CD1c-positive myeloid dendritic cell (primary cell): ENCODE results near the gene BICC1.

Experiments used
- DNase-seq: peaks from one replicate; pipeline ENCODE4 v3.0.0-alpha.2; 2016; ENCODE audit errors: extremely low spot score

BICC1 gene

DNA sequence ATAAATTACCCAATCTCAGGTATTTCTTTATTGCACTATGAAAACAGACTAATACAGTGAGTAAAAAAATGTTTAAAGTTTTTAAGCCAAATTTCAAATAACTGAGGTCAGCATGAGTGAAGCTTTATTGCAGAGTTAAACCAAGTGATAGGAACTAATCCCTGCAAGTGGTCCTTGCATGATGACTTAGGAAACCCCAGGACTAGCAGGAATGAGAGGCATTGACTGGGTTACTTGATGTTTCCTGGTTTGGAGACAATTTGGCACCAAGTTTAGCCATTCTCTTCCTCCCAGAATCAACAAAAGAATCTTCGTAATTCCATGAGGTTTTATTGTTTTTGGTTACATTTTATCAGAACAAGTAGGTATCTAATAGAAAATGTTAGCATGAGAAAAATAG, 194.2 kb downstream of the BICC1 start:
- no peak for DNase-seq

DNA sequence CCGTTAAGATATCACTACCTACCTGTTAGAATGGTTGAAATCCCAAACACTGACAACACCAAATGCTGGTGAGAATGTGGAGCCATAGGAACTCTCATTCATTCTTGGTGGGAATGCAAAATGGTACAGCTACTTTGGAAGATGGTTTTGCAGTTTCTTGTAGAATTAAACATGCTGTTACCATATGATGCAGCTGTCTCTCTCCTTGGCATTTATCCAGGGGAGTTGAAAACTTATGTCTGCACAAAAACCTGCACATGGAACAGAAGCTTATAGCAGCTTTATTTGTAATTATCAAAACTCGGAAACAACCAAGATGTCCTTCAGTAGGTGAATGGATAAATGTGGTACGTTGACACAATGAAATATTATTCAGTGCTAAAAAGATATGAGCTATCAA, 199.5 kb downstream of the BICC1 start:
- no peak for DNase-seq

DNA sequence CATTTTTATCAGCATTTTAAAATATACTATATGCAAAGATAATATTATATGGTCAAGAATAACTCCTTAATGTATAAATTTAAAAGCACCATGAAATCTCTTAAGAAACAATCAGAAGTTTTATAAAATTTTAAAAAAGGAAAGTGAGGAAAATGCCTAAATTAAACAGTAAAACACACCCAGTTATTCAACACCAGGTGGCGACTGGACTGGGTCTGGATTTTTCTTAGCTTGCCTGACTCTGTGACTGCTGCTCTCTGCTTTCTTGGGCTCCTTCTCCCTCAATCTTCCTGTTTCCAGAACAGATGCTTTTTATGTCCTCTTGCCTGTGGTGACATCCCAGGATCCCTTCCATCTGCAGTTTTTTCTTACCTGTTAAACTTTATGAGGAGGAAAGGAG, 200.3 kb downstream of the BICC1 start:
- no peak for DNase-seq

DNA sequence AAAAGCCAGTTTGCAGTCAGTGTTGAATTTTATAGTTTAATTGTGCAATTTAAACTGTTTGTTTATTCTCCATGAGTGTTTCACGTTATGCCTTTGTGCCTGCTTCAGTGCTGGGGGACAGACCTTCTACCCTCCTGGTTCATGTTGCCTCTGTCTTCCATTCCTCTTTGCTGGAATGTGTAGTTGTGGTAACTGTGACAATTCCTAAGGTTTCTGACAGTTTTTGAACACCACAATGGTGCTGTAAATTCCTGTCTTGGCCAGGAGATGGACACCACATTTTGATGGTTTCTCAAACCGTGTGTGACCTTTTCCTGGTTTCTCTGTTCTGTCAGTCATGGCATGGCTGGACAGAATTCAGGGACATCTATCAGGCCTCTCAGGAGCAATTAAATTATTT, 201.7 kb downstream of the BICC1 start:
- DNase-seq, result no peak

DNA sequence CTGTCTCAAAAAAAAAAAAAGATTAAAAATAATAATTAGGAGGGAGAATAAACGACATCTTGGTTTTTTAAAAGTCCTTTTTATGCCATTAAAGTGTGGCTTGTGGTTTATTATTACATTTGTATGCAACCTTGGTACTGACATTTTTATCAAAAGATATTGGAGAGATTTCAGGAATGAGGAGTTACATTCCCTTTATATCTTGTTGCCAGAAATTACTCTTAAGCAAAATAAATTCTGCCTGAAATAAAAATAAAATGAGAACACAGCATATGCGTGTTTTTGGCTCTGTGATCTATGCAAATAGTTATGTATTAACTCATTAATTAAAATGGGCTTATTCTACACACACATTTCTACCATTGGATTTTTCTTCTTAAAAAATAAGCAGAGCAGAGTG, 202.4 kb downstream of the BICC1 start:
- no peak for DNase-seq

DNA sequence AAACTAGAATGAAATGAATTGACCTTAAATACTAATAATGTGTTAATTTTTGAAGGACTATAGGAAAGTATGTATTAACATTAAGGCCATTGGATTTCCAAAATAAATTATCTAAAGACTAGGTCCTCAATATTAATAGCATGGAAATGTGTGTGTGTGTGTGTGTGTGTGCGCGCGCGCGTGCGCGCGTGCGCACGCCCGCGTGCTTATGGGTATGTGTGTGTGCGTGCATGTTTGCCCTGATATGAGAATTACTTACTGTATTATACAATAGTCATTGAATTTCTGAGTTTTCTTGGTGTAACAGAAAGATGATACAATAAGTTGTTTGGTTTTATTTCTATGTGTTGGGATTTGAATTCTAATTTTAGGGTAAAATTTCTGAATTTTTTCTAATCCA, 205.9 kb downstream of the BICC1 start:
- no peak for DNase-seq

DNA sequence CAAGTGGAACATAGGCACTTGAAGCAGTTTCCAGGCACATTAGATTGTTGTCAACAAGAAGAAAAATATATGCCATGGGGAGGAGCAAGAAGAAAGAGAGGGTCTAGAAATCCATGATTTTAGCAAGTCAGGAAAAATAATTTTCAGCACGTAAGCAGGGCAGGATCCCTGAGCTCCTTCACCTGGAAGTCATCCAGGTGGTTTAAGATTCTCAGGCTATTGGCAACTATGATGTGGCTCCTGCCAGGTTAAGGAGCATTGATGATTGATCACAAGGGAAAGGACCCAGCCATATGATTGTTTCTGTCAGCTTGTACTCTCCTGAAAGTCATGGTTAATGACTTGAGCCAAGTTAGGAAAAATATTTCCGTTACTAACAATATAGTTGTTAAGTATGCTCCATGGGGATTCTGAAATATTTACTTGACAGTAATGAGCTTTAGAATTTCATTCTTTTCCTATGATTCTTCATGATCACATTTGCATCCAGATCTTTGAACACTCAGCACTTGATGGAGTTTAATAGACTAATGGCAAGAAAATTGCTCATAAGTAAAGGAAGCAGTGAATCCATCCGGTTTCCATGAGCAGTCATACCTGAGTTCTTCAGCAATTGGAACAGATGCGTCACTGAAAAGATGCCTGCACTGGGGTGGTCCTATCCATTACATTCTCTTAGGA, 209.1 kb downstream of the BICC1 start:
- DNase-seq, result no peak

DNA sequence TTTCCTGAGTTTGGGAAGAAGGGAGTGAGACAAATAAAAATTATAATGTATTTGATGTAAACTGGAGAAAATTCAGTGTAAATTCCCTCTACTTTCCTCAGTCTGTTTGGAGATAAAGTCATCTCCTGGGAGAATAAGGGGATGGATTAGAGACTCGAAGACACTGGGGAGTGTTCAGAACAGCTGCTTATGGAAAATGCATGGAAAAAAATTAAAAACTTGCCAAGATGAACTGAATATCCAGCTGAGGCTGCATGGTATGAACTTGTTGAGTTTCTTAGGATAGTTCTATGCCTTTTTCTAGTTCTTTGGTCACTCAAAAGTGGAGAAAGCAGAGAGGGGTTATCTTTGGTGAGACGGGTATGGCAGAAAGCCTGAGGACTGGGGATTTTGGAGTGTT, 210.5 kb downstream of the BICC1 start:
- no peak for DNase-seq

DNA sequence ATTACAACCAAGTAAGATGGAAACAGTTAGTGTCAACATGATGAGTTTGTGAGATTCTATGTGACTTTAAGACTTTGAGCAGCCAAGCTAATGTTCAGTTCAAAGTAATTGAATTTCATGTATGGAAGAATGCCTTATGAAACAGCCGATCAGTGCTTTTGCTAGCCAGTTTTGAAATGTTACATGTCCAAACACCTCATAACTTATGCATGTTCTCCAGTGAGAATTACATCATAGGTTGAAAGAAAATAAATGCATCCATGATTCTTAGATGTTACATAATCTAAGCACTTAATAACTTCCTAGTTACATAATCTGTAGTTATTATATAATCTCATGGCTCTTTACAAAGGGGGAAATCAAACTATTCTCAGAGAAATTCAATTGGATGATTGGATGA, 211.3 kb downstream of the BICC1 start:
- no peak for DNase-seq

DNA sequence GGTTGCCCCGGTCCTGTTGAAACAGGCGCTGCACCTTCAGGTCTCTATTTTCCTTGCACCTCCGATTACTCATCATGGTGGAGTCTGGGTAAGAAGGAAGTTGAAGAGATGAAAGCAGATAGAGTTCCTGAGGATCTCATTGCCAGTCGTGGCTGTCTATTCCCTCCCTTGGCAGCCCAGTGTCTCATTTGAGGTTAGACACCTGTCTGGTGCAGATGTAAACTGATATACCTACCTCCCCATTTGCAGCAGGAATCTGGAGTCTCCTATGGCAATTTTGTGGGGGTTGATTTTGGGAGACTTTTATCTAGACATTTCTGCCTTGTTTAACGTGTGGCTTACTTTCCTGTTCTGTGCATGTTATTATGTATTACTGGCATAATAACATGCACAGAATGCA, 212.1 kb downstream of the BICC1 start:
- DNase-seq, result no peak

DNA sequence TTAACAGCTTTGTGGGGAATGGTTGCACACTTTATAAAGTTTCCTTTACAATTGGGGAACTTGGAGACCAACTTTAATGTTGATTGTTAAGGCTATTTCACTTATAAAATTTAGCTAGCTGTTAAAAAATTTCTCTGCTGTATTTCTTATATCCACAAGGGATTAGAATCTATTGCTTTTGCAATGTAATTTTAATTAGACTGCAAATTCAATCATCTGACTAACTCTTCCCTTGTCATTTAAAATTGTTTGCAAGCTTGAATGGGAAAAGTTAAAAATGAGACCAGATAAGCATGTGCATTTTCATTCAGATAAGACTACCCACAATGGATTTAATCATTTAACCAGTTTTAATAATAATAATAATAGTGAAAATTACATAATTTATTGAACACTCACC, 213.2 kb downstream of the BICC1 start:
- no peak for DNase-seq

DNA sequence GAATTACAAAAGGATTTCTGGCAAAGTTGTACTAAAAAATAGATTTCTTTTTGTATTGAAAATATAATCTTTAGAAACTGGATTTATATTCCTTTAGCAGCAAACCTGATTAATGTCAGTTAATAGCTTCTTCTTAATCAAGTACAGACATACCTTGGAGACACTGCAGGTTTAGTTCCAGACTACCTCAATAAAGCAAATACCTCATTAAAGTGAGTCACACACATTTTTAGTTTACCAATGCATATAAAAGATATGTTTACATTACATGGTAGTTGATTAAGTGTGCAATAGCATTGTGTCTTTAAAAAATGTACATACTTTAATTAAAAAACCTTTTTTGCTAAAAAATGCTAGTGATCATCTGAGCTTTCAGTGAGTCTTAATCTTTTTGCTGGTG, 215.0 kb downstream of the BICC1 start:
- no peak for DNase-seq

DNA sequence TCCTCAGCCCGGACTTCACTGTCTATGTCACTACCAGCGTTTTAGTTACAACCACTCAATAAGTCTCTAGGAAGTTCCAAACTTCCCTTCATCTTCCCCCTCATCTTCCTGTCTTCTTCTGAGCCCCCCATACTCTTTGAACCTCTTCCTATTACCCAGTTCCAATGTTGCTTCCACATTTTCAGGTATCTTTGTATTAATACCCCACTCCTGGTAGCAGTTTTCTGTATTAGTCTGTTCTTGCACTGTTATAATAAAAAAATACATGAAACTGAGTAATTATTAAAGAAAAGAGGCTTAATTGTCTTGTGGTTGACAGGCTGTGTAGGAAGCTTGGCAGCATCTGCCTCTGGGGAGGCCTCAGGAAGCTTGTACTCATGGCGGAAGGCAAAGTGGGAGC, 218.6 kb downstream of the BICC1 start:
- DNase-seq, result no peak

DNA sequence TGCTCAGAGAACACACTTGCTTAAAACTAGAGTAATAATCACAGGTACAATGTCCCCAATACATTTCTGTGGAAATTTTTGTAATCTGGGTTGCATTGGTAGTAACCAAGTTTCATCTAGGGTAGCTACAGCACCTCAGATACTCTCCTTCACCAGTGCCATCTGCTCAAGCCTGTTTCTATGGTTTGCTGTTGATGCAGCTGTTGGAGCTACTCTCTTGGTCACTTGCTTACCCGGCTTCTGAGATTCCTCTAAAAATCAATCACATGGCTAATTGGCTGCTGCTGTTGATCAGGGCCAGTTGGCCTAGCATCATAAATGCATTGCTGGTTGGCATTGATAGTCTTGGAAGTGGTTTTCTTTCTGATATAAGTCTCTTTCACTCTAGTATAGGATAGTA, 220.8 kb downstream of the BICC1 start:
- no peak for DNase-seq

DNA sequence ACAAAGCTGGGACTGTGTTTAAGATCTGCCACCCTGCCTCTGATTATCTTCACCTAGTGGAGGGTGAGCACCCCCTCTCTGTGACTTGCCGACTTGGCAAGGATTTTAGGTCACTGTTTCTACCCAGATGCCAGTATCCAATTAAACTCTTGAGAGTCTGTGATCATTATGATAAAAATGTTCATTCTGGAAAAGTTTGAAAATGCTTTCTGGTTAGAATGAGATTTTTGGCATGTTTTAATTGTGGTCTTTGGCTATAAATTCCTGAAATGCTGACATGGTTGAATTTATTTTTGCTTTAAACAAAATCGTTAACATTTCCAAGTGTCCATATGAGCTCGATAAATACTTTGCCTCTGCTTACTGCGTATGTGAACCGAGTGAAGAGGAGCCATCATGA, 221.4 kb downstream of the BICC1 start:
- no peak for DNase-seq

DNA sequence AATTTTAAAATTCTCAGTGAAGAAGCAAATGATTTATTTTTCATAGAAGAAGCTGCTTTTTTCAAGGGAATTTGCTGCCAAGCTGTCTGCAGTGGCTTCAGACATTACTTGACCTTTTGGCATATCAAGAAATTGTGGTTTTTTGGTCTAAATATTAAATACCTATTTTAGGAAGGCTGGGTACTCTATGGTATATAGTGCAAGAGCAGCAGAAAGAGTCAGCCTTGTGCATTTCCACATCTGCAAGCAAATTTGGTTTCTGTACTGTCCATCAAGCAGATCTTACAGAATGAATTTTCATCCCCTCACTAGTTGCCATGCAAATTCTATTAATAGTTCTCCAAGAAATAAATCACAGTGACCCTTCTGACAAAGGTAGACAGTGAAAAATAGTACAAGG, 222.0 kb downstream of the BICC1 start:
- DNase-seq, result no peak

DNA sequence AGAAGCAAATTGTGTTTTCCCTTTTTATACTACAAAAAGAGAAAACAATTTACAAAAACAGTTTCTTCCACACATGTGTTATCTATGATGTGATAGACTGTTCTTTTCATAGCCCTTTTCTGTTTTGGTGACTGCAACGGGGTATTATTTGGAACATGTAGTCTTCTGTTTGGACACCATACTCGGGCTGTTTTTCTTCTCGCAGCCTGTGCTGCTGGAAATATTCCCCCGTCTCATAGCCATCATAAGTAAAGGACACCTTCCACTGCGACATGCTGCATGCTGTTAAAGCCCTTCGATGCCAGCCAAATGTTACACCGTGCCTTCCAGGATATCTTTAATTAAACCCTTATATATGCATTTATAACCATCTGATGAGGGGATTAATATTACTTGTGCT, 222.4 kb downstream of the BICC1 start:
- no peak for DNase-seq

DNA sequence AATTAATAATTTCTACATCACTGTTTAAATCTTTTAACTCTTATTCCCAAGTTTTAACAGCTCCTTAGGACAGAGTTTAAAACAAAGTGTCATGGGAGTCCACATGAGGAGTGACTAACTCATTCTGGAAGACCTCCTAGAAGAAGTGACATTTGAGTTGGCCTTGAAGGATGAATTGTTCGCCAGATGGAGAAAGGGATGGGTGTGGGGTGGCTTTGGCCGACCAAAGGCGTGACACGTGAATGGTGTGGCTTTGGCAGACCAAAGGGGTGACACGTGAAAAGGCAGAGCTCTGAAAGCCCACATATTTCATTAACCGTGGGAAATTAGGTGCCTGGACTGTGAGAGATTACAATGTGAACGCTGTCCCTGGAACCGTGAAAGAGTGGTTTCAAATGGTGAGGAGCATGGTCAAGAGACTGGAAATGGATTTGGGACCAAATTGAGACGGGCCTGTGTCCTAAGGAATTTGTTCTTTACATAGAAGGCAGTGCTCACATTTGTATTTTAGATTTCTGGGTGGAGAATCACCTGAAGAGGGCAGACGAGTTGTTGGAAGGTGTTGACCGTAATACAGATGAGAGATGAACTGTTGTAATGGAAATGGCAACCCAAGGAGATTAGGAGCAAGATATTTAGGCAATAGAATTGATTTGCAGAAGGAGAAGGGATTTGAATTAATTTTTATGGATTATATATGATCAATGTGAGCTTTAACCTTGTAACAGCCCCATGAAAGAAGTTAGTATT, 228.1 kb downstream of the BICC1 start:
- DNase-seq, result no peak

DNA sequence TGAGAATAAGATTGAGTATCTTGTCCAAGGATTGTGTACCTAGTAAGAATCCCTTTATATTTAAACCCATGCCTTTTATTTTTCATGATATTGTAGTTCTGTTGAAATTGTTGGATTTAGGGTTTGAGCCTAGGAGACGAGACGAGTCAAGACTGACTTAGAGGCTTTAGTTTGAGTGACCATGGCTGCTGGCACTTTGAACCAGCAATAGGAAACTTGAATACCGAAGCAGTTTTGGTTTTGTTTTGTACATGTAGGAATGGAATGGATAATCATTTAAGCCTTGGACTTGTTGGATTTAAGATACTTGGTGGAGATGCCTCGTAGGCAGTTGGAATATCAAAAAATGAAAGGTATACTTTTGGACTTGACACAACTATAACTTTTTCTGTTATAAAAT, 229.0 kb downstream of the BICC1 start:
- DNase-seq, result no peak

DNA sequence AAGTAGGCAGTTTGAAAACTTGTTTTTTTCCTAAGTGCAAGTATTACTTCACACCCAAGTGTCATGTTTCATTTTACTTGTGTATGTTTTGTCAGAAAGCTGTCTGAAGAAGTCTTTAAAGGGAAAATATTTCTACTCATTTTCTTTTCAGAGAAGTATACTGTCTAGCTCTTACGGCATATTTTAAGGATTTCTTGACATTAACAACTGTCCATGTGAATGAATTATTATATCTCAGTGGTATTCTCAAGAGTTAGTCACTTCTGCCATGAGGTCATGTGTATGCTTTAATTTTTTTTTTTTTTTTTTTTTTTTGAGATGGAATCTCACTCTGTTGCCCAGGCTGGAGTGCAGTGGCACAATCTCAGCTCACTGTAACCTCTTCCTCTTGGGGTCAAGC, 229.5 kb downstream of the BICC1 start:
- DNase-seq, result no peak

DNA sequence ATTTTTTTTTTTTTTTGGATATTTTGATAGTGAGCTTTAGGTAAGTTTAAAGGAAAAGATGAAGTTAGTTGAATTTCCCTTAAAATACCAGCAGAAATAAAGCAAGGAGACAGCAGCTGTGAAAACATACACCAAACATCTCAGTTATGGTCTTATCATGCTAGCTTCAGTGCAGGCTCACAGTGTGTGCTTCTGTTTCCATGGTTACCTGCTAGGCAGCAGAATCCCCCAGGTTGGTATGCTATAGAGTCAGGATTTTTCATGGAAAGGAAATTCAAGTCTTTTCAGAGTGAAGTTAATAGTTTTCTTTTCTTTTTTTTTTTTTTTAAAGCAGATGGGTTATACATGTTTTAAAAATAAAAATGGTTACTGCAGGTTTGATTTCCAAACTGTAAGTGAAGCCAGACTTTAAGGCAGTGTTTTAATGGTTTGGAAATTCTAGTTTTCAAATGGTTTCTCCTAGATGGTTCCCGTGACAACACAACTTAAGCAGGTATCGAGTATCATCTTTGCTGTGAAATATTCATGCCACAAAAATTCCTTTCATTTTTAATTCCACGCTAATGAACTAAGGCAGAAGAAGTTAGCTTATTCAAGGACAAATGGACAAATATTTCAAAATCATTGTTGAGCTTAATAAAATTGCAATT, 230.9 kb downstream of the BICC1 start:
- DNase-seq, result no peak

DNA sequence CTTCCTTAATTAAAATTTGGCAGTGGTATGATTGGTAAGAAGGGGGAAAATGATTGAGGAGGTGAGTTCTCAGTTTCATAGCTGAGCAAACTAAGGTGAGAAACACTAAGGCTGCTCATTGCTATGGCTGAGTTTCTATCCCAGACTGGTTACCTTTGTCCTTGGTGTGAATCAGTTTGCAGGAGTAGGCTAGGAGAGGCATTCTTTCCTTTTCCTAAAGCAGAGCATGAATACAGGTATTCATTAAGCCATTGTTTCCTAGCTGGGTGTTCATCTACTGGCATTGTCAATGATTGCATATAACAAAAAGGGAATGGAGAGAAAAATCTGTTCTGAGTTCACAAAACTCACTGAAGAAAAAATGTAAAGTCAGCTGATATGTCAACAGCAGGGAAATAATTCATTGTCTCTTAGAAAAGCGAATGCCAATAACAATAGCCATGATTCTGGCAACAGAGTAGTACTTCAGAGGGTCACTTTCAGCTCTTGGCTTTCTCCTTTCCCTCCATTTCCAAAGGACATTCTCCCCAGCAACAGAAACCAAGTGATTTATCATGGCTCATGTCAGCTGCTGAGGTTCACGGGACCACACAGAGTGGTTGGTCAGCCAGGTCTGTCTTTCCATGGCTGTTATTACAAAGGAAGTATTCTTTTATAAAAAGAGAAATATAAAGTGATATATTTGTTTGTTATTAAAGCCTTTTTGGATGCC, 234.0 kb downstream of the BICC1 start:
- no peak for DNase-seq

DNA sequence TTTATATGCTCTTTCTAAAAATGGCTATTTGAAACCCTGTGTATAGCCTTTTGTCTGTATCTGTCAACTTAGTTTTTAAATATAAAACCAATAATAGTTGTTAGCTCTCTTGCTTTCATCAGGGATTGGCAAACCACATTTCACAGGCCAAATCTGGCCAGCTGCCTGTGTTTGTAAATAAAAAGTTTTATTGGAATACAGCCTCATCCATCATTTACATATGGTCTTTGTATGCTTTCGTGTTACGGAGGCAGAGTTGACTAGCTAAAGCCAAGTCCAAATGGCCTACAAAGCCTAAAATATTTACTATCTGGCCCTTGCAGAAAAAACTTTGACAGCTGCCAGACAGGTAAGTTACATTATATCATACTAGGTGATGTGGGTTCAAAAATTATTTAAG, 235.0 kb downstream of the BICC1 start:
- DNase-seq, result no peak
